Testis (tissue), 3 donors: ENCODE data around the gene SEC63. TPM values are rescaled to one million over a fixed set of nuclear protein-coding genes. Genes with fewer than 3 reads are reported as not detected.

ENCODE experiments used
- polyA plus RNA-seq: library from polyadenylated mRNA; stranded (reverse); fragments of 350-450 nt; fragmentation: Illumina TruSeq; extraction: RNeasy Lipid Tissue Mini Kit (QIAGEN cat#74804); gene quantifications from one replicate; pipeline ENCODE4 v1.2.3, GENCODE V29; 2014; ENCODE audit warnings: low read depth, low replicate concordance; ENCODE audit not compliant: insufficient read depth
- small RNA-seq, 2 donors: library from RNA; depleted of rRNA; stranded (forward); fragments of <200 nt; gene quantifications; one replicate each; pipeline ENCODE3, GENCODE V24; 2016
- total RNA-seq, 2 donors: library from RNA; depleted of rRNA; stranded (reverse); fragments of >200 nt; gene quantifications; one replicate each; pipeline ENCODE4 v1.2.3, GENCODE V29; 2016

Gene SEC63
- total and polyA plus RNA-seq, 3 donors from 2014 or later: 53.4 to 68.1 (median 64.9) TPM

Small RNA genes lying within 50 kb of the gene (small RNA-seq; reads per million reads assigned to genes)
- gene MTHFD2P3 (0 reads per million in 2 donors), gene RF00045 (0 reads per million in 2 donors), gene RNU6-437P (0 reads per million in 2 donors)

Other genes with a start within 250 kb of the SEC63 start
- gene SCML4, start 133.9 kb downstream of the SEC63 start, total RNA-seq: 1 to 10 TPM; 1.3 to 1.4 TPM
- gene SCML4, start 133.9 kb downstream of the SEC63 start, polyA plus RNA-seq: 7.8 TPM
- 10 to 100 TPM; 47.6 to 63.8 TPM for gene OSTM1, start 116.5 kb upstream of the SEC63 start, total RNA-seq
- 38.3 TPM for gene OSTM1, start 116.5 kb upstream of the SEC63 start, polyA plus RNA-seq
- gene NR2E1, start 207.8 kb upstream of the SEC63 start, total RNA-seq: under 1 TPM; 0.12 to 0.39 TPM
- gene NR2E1, start 207.8 kb upstream of the SEC63 start, polyA plus RNA-seq: 0.30 TPM